Measurements from ENCODE around the gene SLMAP. TPM values are rescaled to one million over a fixed set of nuclear protein-coding genes. Genes with fewer than 3 reads are reported as not detected.

SLMAP gene
- total RNA-seq, 4 donors from 2014 or later: 399 to 519 (median 464) TPM

- H3K4me1 ChIP-seq: no peaks in the 10 kb centered on the region
- 98% methylated on average over 10 of the region's 17 CpGs for WGBS
- DNase-seq (ENCODE audit: extremely low spot score): no peak
- H3K36me3 ChIP-seq: no peaks in the 10 kb centered on the region
- TF ChIP-seq CTCF (IDR thresholded peaks at IDR 0.05): no peak
- TF ChIP-seq POLR2AphosphoS5 (IDR thresholded peaks at IDR 0.05): no peak
- no peak for TF ChIP-seq POLR2A (IDR thresholded peaks at IDR 0.05; ENCODE audit: low read depth)
- TF ChIP-seq EP300 (IDR thresholded peaks at IDR 0.05): no peak
- no peak overlapping the region for H3K4me3 ChIP-seq
- no peak overlapping the region for H3K27ac ChIP-seq (replicated peaks in 1 of 4)
- intact Hi-C loops (cut with DNase I): no loop called here
- no peaks in the 10 kb centered on the region for H3K27me3 ChIP-seq
- H3K9me3 ChIP-seq: no peaks in the 10 kb centered on the region
These were observed 9.7 kb upstream of the SLMAP start for GRCh38 chr3:57746156-57747010.

GRCh38 chr3:57749542-57749941 lies 6.6 kb upstream of the SLMAP start:
- TF ChIP-seq EP300 (IDR thresholded peaks at IDR 0.05): no peak
- no peak for TF ChIP-seq POLR2A (IDR thresholded peaks at IDR 0.05; ENCODE audit: low read depth)
- no peak for TF ChIP-seq CTCF (IDR thresholded peaks at IDR 0.05)
- no peak for TF ChIP-seq POLR2AphosphoS5 (IDR thresholded peaks at IDR 0.05)
- H3K27me3 ChIP-seq: no peaks in the 10 kb centered on the region
- no peaks in the 10 kb centered on the region for H3K36me3 ChIP-seq
- no peak overlapping the region for H3K27ac ChIP-seq (replicated peaks in 1 of 4)
- no peaks in the 10 kb centered on the region for H3K4me1 ChIP-seq
- H3K4me3 ChIP-seq: no peak overlapping the region
- DNase-seq (ENCODE audit: extremely low spot score): no peak
- WGBS: 96% methylated on average over 9 of the region's 9 CpGs
- no peaks in the 10 kb centered on the region for H3K9me3 ChIP-seq
- intact Hi-C loops (cut with DNase I): no loop called here

GRCh38 chr3:57752307-57752706 lies 3.8 kb upstream of the SLMAP start:
- Histone ChIP-seq H3K9me3 (no peaks in the 10 kb centered on the region), H3K36me3 (no peaks in the 10 kb centered on the region), H3K4me1 (peaks cover 5 to 11% (median 9%) of the 10 kb centered on the region in 4 donors), H3K4me3 (no peak overlapping the region), H3K27ac (replicated peaks in 1 of 4) (no peak overlapping the region), H3K27me3 (no peaks in the 10 kb centered on the region)
- no peak for DNase-seq (ENCODE audit: extremely low spot score)
- TF ChIP-seq EP300 (IDR thresholded peaks at IDR 0.05): no peak
- TF ChIP-seq POLR2AphosphoS5 (IDR thresholded peaks at IDR 0.05): peak in 1 of 2 donors; percentile 16
- intact Hi-C loops (cut with DNase I): no loop called here

- H3K4me3 ChIP-seq: no peak overlapping the region
- no peaks in the 10 kb centered on the region for H3K27me3 ChIP-seq
- H3K36me3 ChIP-seq: no peaks in the 10 kb centered on the region
- intact Hi-C loops (cut with DNase I): no loop called here
- TF ChIP-seq POLR2AphosphoS5 (IDR thresholded peaks at IDR 0.05) (no peak), CTCF (IDR thresholded peaks at IDR 0.05) (no peak), POLR2A (IDR thresholded peaks at IDR 0.05; ENCODE audit: low read depth) (no peak), EP300 (IDR thresholded peaks at IDR 0.05) (no peak)
- no peak overlapping the region for H3K27ac ChIP-seq (replicated peaks in 1 of 4)
- no peak for DNase-seq (ENCODE audit: extremely low spot score)
- peaks cover 12 to 18% (median 16%) of the 10 kb centered on the region in 4 donors for H3K4me1 ChIP-seq
- no peaks in the 10 kb centered on the region for H3K9me3 ChIP-seq
These were observed 3.1 kb upstream of the SLMAP start for GRCh38 chr3:57753016-57753415.

- Histone ChIP-seq H3K36me3 (peaks cover 0 to 4% (median 1%) of the 10 kb centered on the region in 4 donors), H3K27me3 (no peaks in the 10 kb centered on the region), H3K27ac (replicated peaks in 1 of 4) (peak overlapping the region; percentile 88 to 93 (median 92)), H3K9me3 (no peaks in the 10 kb centered on the region), H3K4me3 (peak overlapping the region; percentile 79 to 95 (median 94)), H3K4me1 (peaks cover 32 to 41% (median 38%) of the 10 kb centered on the region in 4 donors)
- DNase-seq (ENCODE audit: extremely low spot score): no peak
- intact Hi-C loops (cut with DNase I): loop anchor here (5.0 kb wide), 3 partner anchors 47 to 158 kb away; partner anchors contain the start of genes ARF4 and DENND6A
- 0% methylated on average over 1 of the region's 1 CpG for WGBS
- no peak for TF ChIP-seq EP300 (IDR thresholded peaks at IDR 0.05)
- no peak for TF ChIP-seq CTCF (IDR thresholded peaks at IDR 0.05)
- no peak for TF ChIP-seq POLR2AphosphoS5 (IDR thresholded peaks at IDR 0.05)
- no peak for TF ChIP-seq POLR2A (IDR thresholded peaks at IDR 0.05; ENCODE audit: low read depth)
These were observed 787 bp upstream of the SLMAP start for GRCh38 chr3:57755368-57755675.

All from esophagus muscularis mucosa (tissue), 4 donors.